Limb (tissue), 2 donors: ENCODE results near the gene NLRP12.
"Not testable (repeated sequence)": the region's sequence is repeated elsewhere in the genome, so short reads cannot be mapped to it uniquely, and the experiment has no call there.

ENCODE experiments used
- DNase-seq, 2 donors: peaks; one replicate each; pipeline ENCODE4 v3.0.0-alpha.2; 2016; ENCODE audit errors: extremely low spot score in 2 of 2

NLRP12 gene

GRCh38 chr19:53832861-53833260, 8.7 kb upstream of the NLRP12 start:
- DNase-seq, result not testable (repeated sequence)

GRCh38 chr19:53828531-53828930, 4.4 kb upstream of the NLRP12 start:
- no peak for DNase-seq

GRCh38 chr19:53826876-53827275, 2.8 kb upstream of the NLRP12 start:
- peak in 1 of 2 donors; percentile 36 for DNase-seq

- DNase-seq, result no peak
Measured at GRCh38 chr19:53823380-53824120, 564 bp downstream of the NLRP12 start.

- DNase-seq, result no peak
Measured at GRCh38 chr19:53819861-53820260, 4.3 kb downstream of the NLRP12 start.

GRCh38 chr19:53818756-53819155, 5.4 kb downstream of the NLRP12 start:
- DNase-seq, result no peak

GRCh38 chr19:53813996-53814395, 10.1 kb downstream of the NLRP12 start:
- DNase-seq, result no peak

GRCh38 chr19:53812335-53812734, 11.8 kb downstream of the NLRP12 start:
- no peak for DNase-seq

- no peak for DNase-seq
Measured at GRCh38 chr19:53810891-53811290, 13.2 kb downstream of the NLRP12 start.

GRCh38 chr19:53810187-53810546, 13.9 kb downstream of the NLRP12 start:
- no peak for DNase-seq

- DNase-seq, result no peak
Measured at GRCh38 chr19:53809518-53810186, 14.5 kb downstream of the NLRP12 start.

GRCh38 chr19:53808710-53809125, 15.4 kb downstream of the NLRP12 start:
- peak in 1 of 2 donors; percentile 30 for DNase-seq

- DNase-seq, result no peak
Measured at GRCh38 chr19:53801257-53801656, 22.9 kb downstream of the NLRP12 start.

- no peak for DNase-seq
Measured at GRCh38 chr19:53795019-53795418, 29.1 kb downstream of the NLRP12 start.

- DNase-seq, result peak; percentile 66 to 86
Measured at GRCh38 chr19:53792721-53793433, 31.2 kb downstream of the NLRP12 start.

GRCh38 chr19:53789708-53790678, 34.1 kb downstream of the NLRP12 start:
- no peak for DNase-seq

GRCh38 chr19:53787266-53787665, 36.8 kb downstream of the NLRP12 start:
- DNase-seq, result no peak

GRCh38 chr19:53786744-53787143, 37.4 kb downstream of the NLRP12 start:
- no peak for DNase-seq

GRCh38 chr19:53785196-53785889, 38.8 kb downstream of the NLRP12 start:
- no peak for DNase-seq

- no peak for DNase-seq
Measured at GRCh38 chr19:53782698-53783097, 41.4 kb downstream of the NLRP12 start.

- DNase-seq, result not testable (repeated sequence)
Measured at GRCh38 chr19:53781332-53781731, 42.8 kb downstream of the NLRP12 start.
